Head of caudate nucleus (tissue), 42 donors: ENCODE results near the gene TBC1D1.

Source experiments
- DNase-seq, 42 donors: peaks; one replicate each; pipeline versions ENCODE4 v3.0.0 to v3.0.0-alpha.2; 2020 to 2021; ENCODE audit warnings: mixed read lengths in 7 of 42
- intact Hi-C: fragments of 100-400 bp; cut with DNase I; formaldehyde crosslinking; loops from one replicate; pipeline ENCODE4 v1.15.0; 2022

The TBC1D1 gene

DNA sequence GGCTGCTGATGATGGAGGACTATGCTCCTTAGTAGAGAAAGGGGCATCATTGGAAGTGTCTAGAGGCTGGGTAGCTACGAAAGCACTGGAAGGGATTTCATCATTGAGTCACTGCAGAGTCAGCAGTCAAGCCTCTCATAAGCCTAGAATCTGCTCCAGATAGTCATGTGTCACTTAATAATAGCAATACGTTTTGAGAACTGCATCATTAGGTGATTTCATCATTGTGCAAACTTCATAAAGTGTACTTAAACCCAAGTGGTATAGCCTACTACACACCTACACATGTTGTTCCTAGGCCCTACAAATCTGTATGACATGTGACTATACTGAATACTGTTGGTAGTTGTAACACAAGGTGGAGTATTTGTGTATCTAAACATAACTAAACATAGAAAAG lies 234.9 kb downstream of the TBC1D1 start:
- no peak for DNase-seq
- intact Hi-C loops = no loop called here

GRCh38 chr4:38128478-38129459 lies 237.9 kb downstream of the TBC1D1 start:
- DNase-seq = peak in 8 of 42 donors; percentile 8 to 38 (median 28)
- intact Hi-C loops = no loop called here

DNA sequence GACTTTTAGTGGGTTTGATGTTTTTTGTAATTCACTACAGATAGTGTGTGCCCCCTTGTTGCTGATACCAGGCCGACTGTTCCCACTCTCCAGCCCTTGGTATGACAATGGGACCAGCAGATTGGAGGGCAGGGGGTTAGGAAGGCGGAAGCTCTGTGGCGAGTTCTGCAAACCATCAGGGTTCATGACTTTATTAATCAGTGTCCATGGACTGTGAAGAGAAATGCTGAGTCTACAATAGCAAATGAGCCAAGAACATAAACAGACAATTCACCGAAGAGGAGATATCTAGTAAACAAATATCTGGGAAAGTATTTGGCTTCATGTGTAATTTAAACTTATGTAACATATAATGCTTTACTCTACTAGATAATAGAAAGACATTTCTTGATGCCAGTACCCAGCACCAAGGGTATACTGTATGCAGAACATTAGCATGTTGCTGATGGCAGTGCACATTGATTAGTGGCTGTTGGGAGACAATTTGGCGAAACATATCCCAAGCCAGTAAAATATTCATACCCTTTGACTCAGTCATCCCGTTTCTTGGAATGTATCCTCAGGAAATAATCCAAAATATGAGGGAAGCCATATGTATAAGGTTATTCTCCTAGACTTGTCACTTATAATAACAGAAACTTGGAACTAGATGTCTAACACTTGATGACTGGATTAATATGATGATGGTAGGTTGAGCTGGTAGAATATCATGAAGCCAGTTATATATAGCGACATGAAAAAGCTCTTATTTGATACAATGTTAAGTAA lies 238.8 kb downstream of the TBC1D1 start:
- DNase-seq = no peak
- intact Hi-C loops = no loop called here

DNA sequence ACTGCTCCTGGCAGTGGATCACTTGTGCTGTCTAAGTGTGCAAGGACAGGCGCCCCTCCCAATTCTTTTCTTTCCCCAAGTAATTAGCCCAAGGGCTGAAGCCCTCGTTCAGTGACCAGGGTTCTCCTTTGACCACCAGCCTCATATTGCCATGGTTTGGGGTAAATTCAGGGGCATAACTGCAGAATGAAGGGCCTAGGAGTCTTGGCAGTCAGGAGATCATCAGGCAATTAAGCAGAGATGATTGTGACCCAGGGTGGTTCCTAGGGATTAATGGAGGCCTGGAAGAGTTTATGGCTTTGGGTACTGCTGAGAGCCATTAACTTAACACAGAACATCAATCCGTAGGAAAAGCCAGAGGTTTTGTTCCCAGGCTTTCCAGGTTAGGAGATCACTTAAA lies 240.0 kb downstream of the TBC1D1 start:
- no peak for DNase-seq
- intact Hi-C loops = no loop called here

DNA sequence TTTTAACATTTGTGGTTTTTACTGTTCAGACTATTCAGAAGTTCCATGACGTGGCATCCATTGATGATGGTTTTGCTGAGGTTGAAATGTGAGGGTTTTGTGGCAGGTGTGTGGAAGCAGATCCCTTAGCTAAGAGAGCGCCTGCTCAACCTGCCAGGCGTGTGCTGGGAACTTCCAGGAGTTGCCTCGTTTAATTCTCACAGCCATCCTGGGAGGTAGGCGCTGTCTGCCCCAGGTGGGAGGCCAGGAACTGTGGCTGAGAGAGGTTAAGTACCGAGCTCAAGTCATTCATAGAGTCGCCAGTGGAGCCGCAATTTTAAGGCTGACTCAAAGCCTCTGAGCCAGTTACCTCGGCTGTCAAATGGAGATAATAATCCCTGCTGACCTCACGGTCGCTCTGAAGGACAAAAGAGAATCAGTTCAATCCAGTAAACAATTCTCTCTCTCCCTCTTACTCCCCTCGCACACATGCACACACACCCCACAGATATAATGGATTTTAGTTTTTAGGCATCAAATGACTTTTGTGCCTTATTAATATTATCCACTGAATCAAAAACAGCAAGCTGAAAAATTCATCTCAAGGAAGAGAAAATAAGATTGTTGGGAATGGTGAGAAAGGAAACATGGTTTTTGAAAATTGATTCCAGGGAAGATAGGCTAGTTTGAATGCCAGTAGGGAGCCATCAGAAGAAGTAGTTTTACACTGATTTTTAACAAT lies 240.6 kb downstream of the TBC1D1 start:
- intact Hi-C loops = no loop called here
- DNase-seq = no peak

- intact Hi-C loops = no loop called here
- peak in 9 of 42 donors; percentile 4 to 52 (median 28) for DNase-seq
Measured at GRCh38 chr4:38132107-38132673, 241.3 kb downstream of the TBC1D1 start.

DNA sequence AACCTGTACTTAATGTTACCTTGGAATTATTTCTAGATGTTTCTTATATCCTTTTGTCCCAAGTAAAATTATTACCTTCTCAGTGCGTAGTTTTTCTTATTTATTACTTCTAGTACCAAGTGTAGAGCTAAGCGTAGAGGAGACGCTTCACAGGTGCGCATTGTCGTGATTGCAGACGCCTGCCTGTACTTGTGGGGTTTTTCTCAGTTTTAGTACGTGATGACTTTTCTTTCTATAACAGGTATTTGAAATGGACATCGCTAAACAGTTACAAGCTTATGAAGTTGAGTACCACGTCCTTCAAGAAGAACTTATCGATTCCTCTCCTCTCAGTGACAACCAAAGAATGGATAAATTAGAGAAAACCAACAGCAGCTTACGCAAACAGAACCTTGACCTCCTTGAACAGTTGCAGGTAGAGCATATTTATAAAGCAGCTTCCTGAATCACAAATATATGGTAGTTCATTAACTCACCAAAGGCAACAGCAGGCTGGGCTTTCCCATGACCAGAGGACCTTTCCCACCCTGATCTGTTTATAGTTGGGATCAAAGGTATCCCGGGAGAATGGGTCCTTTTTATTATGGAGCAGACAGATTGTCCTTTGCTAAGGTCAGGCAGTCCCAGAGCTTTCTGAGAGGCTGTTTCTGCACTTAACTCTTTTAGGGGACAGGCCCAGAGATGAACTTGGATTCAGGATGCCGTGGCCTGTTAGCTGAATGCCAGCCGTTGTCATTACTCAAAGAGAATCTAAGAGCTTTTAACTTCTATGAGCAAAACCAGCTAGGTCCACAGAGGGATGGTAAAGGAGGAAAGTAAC lies 242.2 kb downstream of the TBC1D1 start:
- intact Hi-C loops = no loop called here
- no peak for DNase-seq

DNA sequence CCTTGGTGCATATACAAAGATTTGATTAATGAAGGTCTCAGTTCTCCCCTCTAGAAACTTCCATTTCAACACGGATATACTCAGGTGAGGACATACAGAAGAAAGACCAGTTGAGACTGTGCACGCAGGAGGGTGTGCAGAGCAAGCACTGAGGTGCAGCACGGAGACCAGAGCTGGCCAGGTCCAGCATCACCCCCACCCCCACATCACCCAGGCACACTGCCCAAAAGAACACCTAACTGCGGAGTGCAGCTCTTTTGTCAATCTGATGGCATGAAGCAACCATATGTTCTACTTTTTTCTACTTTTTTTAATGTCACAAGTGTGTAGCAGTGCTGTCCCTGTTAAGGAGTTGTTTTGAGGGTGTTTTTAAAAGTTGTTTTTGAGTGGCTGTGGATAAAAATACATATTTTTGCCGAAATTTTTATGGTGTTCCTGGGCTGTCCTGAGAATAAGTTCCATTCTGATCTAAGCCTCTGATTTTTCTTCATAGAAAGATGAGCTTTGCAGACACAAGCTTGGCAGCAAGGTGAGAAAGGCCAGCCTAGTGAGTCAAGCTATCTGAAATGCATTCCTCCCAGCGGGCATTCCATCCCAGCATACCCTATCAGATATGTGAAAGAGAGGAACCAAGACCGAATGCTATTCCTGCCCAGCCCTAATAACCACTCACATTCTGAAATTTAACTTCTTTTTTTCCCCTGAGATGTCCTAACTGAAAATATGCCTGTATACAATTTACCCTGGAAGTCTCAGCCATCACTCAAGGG lies 243.0 kb downstream of the TBC1D1 start:
- DNase-seq = no peak
- intact Hi-C loops = no loop called here

GRCh38 chr4:38135201-38135600 lies 244.3 kb downstream of the TBC1D1 start:
- intact Hi-C loops = no loop called here
- peak in 21 of 42 donors; percentile 19 to 66 (median 36) for DNase-seq

DNA sequence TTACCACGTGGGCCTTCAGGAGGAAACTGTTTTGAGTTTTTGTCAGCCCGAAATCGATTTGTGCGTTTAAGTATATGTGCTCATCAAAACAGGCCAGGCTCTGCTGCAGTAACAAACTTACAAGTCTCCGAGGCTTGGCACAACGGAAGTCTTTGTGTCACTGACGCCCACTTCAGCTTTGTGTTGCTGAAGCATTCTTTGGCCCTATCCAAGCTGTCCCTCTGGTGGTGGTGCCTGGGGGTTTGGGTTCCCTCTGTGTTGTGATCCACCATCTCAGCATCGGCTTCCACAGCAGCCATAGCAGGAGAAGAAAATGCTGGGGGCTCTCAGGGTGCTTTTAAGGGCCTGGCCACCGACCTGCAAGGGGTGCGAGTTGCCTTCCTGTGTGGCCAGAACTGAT lies 245.7 kb downstream of the TBC1D1 start:
- DNase-seq = no peak
- intact Hi-C loops = no loop called here

GRCh38 chr4:38137080-38137479 lies 246.2 kb downstream of the TBC1D1 start:
- no peak for DNase-seq
- intact Hi-C loops = no loop called here

DNA sequence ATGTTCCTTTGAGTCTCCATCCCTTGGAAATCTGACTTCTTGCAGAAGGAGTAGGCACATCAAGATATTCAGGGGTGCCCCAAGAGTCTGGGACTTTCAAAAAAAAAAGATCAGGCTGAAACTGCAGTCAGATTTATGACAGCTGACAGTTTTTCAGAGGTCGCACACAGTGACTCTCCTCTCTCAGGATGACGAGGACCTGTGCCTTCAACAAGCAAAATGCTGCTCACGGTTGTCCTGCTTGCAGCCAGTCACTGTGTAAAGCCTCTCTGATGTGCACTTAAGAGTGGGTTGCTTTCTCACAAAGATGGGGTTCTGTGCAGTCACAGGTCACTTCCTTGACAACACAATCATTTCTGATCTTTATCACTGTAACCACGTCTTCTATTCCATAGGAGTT lies 247.5 kb downstream of the TBC1D1 start:
- intact Hi-C loops = no loop called here
- no peak for DNase-seq

DNA sequence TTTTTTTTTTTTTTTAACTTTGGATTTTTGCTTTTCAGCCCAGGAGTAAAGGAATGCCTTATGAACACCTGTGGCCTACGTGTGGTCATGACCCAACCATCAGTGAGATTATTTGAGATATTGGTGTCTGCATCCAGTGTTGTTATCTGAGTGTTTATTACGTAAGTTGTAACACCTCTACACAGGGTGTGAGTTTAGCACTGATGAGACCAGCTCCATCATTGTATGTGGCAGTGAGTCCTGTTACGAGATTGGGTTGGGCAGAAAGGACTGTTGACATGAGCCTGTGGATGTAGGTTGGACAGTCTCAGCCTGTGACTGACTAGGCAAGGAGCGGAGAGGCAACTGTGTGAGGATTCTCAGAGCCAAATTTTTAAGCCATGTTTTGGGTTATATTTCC lies 248.3 kb downstream of the TBC1D1 start:
- DNase-seq = no peak
- intact Hi-C loops = no loop called here

DNA sequence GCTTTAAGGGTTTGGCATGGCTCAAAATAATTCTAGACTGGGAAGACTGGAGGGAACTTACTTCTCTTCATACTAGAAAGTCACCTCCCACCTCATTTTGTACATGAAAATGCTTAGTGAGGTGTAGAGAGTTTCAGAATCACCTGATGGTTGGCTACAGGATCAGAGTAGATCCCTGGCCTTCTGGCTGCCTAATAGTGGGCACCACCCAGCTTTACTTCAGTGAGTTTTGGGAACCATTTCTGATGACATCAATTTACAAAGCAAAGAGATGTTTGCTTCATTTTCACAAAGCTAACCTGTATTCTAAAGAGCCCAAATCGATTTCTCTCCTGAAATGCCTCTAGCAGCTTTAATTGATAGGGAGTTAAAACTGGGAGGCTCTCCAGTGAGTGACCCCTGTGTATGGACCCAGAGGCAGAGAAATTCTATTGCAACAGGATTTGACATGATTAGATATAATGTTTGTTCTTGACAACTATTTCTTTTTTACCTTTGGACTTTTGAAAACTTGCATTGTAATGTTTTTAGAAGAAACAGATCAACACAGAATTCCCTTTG lies 249.8 kb downstream of the TBC1D1 start:
- intact Hi-C loops = no loop called here

DNA sequence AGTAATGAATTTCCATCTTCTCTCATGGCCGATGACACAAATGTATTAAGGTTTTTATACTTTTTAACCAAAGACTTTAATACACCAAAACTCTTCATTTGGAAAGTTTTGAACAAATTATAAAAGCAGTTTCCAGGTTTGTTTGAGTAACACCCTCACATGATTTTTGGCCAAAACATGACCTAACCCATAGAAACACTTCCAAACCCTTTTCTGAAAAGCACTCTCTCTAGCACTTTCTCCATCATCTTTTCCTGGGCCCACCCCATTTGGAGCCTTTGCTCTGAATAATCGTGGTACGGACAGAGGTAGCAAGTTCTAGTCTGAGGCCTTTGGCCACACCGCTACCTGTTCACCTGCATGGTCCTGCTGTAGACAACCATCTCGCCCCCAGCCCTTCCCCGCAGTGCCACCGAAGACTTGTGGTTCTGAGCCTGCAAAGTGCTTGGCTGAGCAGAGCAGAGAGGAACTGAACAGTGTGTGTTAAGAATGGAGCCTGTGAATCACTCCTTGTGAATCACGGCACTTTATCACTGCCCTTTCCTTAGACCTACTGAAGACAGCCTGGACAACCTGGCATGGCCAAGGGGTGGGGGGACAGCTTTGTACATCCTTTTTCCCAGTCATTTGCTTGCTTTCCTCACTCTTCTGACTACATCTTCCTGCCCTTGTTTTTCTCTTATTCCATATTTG lies 251.1 kb downstream of the TBC1D1 start:
- DNase-seq = no peak
- intact Hi-C loops = no loop called here

More for the DNA sequence above, 249.8 kb downstream of the TBC1D1 start:
- no peak for DNase-seq

GRCh38 chr4:38144031-38144430 lies 253.1 kb downstream of the TBC1D1 start:
- intact Hi-C loops = no loop called here
- DNase-seq = no peak
